Psoas muscle (tissue), 8 donors: ENCODE data around the gene GHR. TPM values are rescaled to one million over a fixed set of nuclear protein-coding genes. Genes with fewer than 3 reads are reported as not detected.

Source experiments
- ATAC-seq, 4 donors: fragments of 200-7000 bp; cut with Tn5 transposase; one replicate each; pipeline ENCODE4 v1.9.1; 2020; ENCODE audit warnings: moderate library complexity in 3 of 4, mild to moderate bottlenecking in 2 of 4
- DNase-seq, 2 donors: peaks; one replicate each; pipeline ENCODE4 v3.0.0-alpha.2; 2020
- H3K27ac ChIP-seq: fragments of 200-600 bp; one replicate; pipeline ENCODE4 v1.8.0; 2022
- H3K27me3 ChIP-seq, 3 donors: fragments of 200-600 bp in 1 of 3; one replicate each; pipeline versions ENCODE4 v1.6.1 to v1.8.0; 2013 to 2022; ENCODE audit warnings: low read length in 2 of 3, mild to moderate bottlenecking in 2 of 3, moderate library complexity in 1 of 3; ENCODE audit not compliant: insufficient read depth in 3 of 3
- H3K36me3 ChIP-seq, 2 donors: fragments of 200-600 bp in 1 of 2; one replicate each; pipeline versions ENCODE4 v1.6.1 to v1.8.0; 2013 to 2022; ENCODE audit warnings: low read depth in 1 of 2, mild to moderate bottlenecking in 1 of 2, moderate library complexity in 1 of 2; ENCODE audit not compliant: insufficient read depth in 1 of 2
- H3K4me1 ChIP-seq: fragments of 200-600 bp; one replicate; pipeline ENCODE4 v1.8.0; 2022
- H3K4me3 ChIP-seq: fragments of 200-600 bp; one replicate; pipeline ENCODE4 v1.8.0; 2022; ENCODE audit warnings: mild to moderate bottlenecking
- H3K9me3 ChIP-seq: fragments of 200-600 bp; one replicate; pipeline ENCODE4 v1.8.0; 2022
- WGBS, 3 donors: extraction: QIAGEN DNeasy Blood & Tissue Kit; methylation state at CpG; one replicate each; pipeline versions ENCODE4 v1.1.6 to v1.1.7; 2013; 5-methylcytosine and 5-hydroxymethylcytosine counted together
- intact Hi-C, 2 donors: fragments of 100-400 bp; cut with DNase I; formaldehyde crosslinking; loops; one replicate each; pipeline versions ENCODE4 v1.11.0 to v1.14.2; 2022
- polyA plus RNA-seq, 3 donors: library from polyadenylated mRNA; stranded (reverse); fragments of 200-250 nt; gene quantifications; one replicate each; pipeline ENCODE4 v1.2.3, GENCODE V29; 2013
- total RNA-seq, 4 donors: library from RNA; stranded (reverse); fragmentation: NEBNext Ultra II Directional in 2 of 4; extraction: Animal tissue kit (Norgen Biotek cat#: 25700) in 2 of 4; gene quantifications; one replicate each; pipeline versions ENCODE4 v1.2.1 to v1.2.4, GENCODE V29; 2021 to 2023
- TF ChIP-seq, protein P1 (sequence below): fragments of 200-600 bp; IDR thresholded peaks from one replicate; pipeline ENCODE4 v1.8.0; 2022; ENCODE audit warnings: antibody characterized with exemption
- donor health status: healthy with polysubstance abuse.
- donor health status: DM: no; HTN: no; CAD: no; lungs with moderate emphysema.
- donor health status: Bipolar disorder and iron deficiency.
- donor health status: healthy.
- donor health status: DM: yes; HTN: yes; CAD: no.
- donor health status: DM: no; HTN: no; CAD: no.
- donor health status: DM: no; HTN: no; CAD: no.
- donor health status: DM: yes; HTN: yes; CAD: no.

Gene GHR
- total and polyA plus RNA-seq, 7 donors = 12.4 to 60.3 (median 32.1) TPM

DNA sequence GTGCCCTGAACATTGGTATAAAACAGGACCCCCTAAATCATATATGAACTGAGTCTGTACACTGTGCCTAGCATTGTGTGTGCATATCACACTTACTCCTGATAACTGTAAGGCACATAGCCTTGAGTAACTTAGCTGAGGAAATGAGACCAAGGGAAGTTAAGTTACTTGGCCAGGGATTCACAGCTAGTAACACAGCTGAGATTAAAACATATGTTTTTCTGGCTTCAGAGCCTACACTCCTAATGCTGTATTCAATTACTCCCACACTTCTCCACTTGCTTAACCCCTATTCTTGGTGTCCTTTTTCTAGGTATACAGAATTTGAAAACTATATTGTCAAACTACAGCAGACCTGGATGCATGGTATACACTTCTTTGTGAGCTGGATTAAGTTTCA lies 12.8 kb downstream of the GHR start:
- DNase-seq = no peak
- Histone ChIP-seq H3K36me3 (no peaks in the 10 kb centered on the region), H3K9me3 (no peaks in the 10 kb centered on the region), H3K4me1 (peaks cover 52% of the 10 kb centered on the region), H3K27me3 (no peaks in the 10 kb centered on the region), H3K4me3 (no peak overlapping the region), H3K27ac (no peak overlapping the region)
- TF ChIP-seq, protein P1, sequence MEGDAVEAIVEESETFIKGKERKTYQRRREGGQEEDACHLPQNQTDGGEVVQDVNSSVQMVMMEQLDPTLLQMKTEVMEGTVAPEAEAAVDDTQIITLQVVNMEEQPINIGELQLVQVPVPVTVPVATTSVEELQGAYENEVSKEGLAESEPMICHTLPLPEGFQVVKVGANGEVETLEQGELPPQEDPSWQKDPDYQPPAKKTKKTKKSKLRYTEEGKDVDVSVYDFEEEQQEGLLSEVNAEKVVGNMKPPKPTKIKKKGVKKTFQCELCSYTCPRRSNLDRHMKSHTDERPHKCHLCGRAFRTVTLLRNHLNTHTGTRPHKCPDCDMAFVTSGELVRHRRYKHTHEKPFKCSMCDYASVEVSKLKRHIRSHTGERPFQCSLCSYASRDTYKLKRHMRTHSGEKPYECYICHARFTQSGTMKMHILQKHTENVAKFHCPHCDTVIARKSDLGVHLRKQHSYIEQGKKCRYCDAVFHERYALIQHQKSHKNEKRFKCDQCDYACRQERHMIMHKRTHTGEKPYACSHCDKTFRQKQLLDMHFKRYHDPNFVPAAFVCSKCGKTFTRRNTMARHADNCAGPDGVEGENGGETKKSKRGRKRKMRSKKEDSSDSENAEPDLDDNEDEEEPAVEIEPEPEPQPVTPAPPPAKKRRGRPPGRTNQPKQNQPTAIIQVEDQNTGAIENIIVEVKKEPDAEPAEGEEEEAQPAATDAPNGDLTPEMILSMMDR = no peak
- intact Hi-C loops = no loop called here
- ATAC-seq = peak in 1 of 4 donors; percentile 33

GRCh38 chr5:42454216-42454995 lies 31.2 kb downstream of the GHR start:
- WGBS, 3 donors = 71 to 83% (median 76%) methylated on average over 5 of the region's 5 CpGs
- peak in 3 of 4 donors; percentile 25 to 53 (median 28) for ATAC-seq
- Histone ChIP-seq H3K27ac (no peak overlapping the region), H3K4me3 (no peak overlapping the region), H3K36me3 (no peaks in the 10 kb centered on the region), H3K4me1 (peaks cover 30% of the 10 kb centered on the region), H3K27me3 (no peaks in the 10 kb centered on the region), H3K9me3 (no peaks in the 10 kb centered on the region)
- no peak for DNase-seq
- TF ChIP-seq, protein P1 = no peak
- intact Hi-C loops = no loop called here

GRCh38 chr5:42461033-42461432 lies 37.8 kb downstream of the GHR start:
- intact Hi-C loops = no loop called here
- WGBS, 3 donors = 69 to 79% (median 77%) methylated on average over 1 of the region's 1 CpG
- ATAC-seq (peak in 1 of 4 donors; percentile 22), DNase-seq (no peak)
- no peak overlapping the region for H3K27ac ChIP-seq
- no peaks in the 10 kb centered on the region for H3K36me3 ChIP-seq
- no peak overlapping the region for H3K4me3 ChIP-seq
- no peaks in the 10 kb centered on the region for H3K27me3 ChIP-seq
- H3K9me3 ChIP-seq = no peaks in the 10 kb centered on the region
- H3K4me1 ChIP-seq = peaks cover 10% of the 10 kb centered on the region
- TF ChIP-seq, protein P1 = no peak

DNA sequence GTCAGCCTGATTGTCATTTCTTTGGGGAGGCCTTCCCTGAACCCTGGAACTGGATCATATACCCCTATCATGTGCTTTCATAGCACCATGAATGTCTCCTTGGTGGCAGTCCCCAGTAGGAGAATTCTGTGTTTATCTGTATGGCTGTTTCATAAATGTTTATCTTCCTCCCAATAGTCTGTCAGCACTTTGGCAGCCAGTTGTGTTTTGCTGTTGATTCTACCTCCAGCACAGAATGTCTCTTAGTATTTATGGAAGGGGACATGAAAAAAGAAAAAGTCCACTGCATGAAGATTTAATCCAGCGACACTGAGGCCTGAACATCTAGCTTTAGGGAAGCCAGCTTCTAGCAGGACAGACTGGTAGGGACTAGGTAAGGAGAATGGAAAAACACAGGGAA lies 38.3 kb downstream of the GHR start:
- WGBS, 3 donors = 77 to 92% (median 79%) methylated on average over 1 of the region's 1 CpG
- H3K27ac ChIP-seq = no peak overlapping the region
- H3K27me3 ChIP-seq = no peaks in the 10 kb centered on the region
- intact Hi-C loops = no loop called here
- H3K36me3 ChIP-seq = no peaks in the 10 kb centered on the region
- ATAC-seq (peak in 1 of 4 donors; percentile 55), DNase-seq (no peak)
- no peaks in the 10 kb centered on the region for H3K9me3 ChIP-seq
- peaks cover 10% of the 10 kb centered on the region for H3K4me1 ChIP-seq
- no peak overlapping the region for H3K4me3 ChIP-seq
- TF ChIP-seq, protein P1 = no peak

GRCh38 chr5:42462083-42462482 lies 38.8 kb downstream of the GHR start:
- WGBS, 3 donors = 69 to 91% (median 75%) methylated on average over 2 of the region's 2 CpGs
- Histone ChIP-seq H3K36me3 (no peaks in the 10 kb centered on the region), H3K27ac (no peak overlapping the region), H3K27me3 (no peaks in the 10 kb centered on the region), H3K4me3 (no peak overlapping the region), H3K9me3 (no peaks in the 10 kb centered on the region), H3K4me1 (peaks cover 10% of the 10 kb centered on the region)
- intact Hi-C loops = no loop called here
- ATAC-seq = no peak
- no peak for DNase-seq
- TF ChIP-seq, protein P1 = no peak
